HG02840 (cell line): ENCODE data around the gene USP3.

Experiments
- ATAC-seq: cut with Tn5 transposase; IDR thresholded peaks from one replicate; pipeline ENCODE4 v1.9.1; 2021; ENCODE audit warnings: mild to moderate bottlenecking, moderate library complexity, moderate number of reproducible peaks; ENCODE audit not compliant: unreplicated experiment, low FRiP score

Gene USP3, protein sequence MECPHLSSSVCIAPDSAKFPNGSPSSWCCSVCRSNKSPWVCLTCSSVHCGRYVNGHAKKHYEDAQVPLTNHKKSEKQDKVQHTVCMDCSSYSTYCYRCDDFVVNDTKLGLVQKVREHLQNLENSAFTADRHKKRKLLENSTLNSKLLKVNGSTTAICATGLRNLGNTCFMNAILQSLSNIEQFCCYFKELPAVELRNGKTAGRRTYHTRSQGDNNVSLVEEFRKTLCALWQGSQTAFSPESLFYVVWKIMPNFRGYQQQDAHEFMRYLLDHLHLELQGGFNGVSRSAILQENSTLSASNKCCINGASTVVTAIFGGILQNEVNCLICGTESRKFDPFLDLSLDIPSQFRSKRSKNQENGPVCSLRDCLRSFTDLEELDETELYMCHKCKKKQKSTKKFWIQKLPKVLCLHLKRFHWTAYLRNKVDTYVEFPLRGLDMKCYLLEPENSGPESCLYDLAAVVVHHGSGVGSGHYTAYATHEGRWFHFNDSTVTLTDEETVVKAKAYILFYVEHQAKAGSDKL

DNA sequence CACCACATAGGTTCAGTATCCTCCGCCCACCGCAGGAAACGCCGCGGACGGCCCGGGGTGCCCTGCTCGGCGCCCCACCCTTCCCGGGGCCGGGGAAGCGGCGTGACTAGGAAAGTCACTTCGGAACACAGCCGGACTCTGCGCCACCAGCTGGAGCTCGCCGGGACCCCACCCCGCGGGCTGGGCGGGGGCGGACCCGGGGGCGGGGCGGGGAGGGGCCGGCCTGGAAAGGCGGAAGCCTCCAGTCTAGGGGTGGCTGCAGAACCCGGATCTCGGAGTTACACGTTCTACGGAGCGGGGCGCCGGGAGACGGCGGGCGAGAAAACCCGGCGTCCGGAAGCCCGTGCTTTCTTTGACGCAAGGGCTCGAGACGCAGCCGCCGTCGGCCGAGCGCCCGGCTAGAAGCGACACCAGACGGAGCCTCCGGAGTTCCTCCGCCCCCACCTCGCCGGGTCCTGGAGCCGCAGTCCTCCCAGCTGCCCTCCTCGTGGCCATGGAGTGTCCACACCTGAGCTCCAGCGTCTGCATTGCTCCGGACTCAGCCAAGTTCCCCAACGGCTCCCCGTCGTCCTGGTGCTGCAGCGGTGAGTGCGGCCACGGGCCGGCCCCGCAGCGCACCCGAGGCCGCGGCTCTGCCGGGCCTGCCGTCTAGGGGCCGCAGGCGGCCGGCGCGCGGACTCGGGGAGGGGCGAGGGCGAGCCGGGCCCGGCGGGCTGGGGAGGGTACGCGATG lies at the start of gene USP3:
USP3 (plus strand) TSS at position 347 of the 732 bp plus-strand sequence; CDS start at position 494, 147 bp downstream.
- peak; percentile 46 for ATAC-seq

DNA sequence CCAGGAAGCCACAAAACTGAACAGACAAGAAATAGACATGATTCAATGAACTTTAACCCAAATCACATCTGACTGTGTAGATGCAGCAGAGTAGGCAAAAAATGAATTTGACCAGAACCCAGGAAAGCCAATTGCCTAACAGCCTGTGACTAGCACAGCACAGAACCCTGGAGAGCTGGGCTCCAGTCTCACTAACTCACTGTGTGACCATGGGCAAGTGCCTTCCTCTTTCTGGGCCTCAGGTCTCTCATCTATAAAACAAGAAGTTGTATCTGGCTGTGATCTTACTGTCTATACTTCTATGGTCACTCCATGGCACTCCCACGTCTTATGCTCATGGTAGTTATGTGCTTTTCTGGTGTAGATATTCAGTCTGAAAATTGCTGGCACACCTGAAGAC lies 48.1 kb upstream of the USP3 start:
- ATAC-seq, result no peak

DNA sequence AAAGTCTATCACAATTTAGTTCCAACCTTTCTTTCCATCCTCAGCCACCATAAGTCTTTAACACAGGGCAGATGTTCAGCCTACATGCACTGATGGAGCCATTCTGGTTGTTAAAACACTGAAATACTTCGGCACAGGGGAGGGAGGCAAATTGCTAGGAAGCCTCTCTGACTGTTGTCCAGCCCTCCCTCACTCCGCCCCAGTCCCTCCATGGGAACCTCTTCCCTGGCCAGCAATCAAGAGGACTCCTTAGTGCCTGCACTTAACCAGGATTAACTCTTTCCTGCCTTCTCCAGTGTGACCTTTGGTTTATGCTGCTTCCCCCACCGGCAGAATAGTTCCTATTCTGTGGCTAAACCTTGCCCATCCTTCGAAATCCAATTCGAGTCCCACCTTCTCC lies 47.0 kb upstream of the USP3 start:
- ATAC-seq, result no peak

DNA sequence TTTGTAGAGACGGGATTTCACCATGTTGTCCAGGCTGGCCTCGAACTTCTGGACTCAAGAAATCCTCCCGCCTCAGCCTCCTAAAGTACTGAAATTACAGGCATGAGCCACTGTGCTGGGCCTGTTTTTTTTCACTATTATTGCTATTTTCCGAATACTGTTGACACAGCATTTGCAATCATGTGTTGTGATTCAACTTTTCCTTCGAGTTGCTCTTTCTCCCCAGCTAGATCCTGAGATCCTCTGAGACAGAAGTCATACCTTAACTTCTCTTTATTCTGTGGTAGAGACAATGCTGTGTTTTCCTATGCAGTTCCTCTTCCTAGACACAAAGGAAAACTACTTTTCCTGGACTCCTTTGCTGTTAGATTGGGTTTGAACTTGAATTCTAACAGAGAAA lies 46.4 kb upstream of the USP3 start:
- no peak for ATAC-seq

DNA sequence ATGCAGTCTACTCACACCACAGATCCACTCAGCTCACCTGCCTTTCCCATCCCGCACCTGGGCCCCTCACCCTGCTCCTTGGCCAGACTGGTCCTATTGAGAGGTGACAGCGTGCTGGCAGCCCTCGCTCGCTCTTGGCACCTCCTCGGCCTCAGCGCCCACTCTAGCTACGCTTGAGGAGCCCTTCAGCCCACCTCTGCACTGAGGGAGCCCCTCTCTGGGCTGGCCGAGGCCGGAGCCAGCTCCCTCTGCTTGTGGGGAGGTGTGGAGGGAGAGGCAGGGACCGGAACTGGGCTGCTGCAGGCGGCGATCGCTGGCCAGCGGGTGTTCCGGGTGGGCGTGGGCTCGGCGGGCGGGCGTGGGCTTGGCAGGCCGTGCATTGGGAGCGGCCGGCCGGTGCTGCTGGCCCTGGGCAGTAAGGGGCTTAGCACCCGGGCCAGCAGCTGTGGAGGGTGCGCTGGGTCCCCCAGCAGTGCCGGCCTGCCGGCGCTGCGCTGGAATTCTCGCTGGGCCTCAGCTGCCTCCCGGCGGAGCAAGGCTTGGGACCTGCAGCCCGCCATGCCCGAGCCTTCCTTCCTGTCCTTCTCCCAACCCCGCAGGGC lies 45.5 kb upstream of the USP3 start:
- ATAC-seq, result no peak

GRCh38 chr15:63460210-63461155 lies 43.9 kb upstream of the USP3 start:
- ATAC-seq, result no peak

- ATAC-seq, result no peak
Observed at GRCh38 chr15:63461230-63461985, 43.0 kb upstream of the USP3 start.

GRCh38 chr15:63462088-63462487 lies 42.3 kb upstream of the USP3 start:
- ATAC-seq, result no peak

DNA sequence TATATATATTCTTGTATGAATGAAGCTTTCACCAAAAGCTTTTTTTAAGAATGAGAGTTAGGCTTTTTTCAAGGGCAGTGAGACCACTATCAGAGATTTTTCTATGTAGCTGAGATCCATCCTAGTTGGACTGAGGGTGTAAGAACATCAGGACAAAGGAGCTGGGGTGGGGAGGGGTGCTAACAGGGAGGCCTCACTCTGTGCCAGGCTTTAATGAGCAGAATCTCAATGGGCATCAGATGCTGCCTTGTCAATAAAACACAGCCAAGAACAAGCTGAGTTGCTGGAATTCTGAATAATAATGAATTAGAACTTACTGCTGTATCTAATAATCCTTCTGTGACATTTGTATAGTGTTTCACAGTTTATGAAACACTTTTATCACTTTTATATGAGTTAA lies 41.4 kb upstream of the USP3 start:
- no peak for ATAC-seq

- ATAC-seq, result no peak
Observed at GRCh38 chr15:63463793-63464192, 40.6 kb upstream of the USP3 start.

DNA sequence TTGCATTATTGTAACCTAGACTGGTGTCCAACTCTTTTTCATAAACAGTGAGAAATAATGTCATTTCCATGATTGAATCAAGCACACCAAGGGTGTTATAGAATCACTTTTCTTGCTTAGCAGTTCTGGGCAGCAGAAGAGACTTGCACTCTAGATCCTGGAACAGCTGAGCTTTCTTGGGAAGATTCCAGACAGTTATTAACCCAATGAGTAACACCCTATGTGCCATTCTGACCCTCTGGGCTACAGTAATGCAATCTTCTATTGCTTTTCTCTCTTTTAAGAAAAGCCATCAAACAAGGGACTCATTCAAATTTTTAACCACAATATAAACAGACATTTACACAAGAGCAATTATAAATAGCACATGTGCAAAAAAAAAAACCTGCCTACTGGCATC lies 39.3 kb upstream of the USP3 start:
- no peak for ATAC-seq

- ATAC-seq, result no peak
Observed at GRCh38 chr15:63466378-63467192, 37.8 kb upstream of the USP3 start.

GRCh38 chr15:63469190-63469589 lies 35.2 kb upstream of the USP3 start:
- ATAC-seq, result no peak

DNA sequence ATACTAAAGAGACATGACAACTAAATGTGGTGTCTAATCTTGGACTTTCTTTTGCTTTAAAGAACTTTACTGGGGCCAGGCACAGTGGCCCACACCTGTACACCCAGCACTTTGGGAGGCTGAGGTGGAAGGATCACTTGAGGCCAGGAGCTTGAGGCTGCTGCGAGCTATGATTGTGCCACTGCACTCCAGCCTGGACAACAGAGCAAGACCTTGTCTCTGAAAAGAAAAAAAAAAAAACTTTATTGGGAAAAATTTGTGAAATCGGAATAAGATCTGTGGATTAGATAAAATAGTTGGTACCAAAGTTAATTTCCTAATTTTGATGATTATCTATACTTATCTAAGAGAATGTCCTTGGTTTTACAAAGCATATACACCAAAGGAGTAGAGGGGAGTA lies 34.4 kb upstream of the USP3 start:
- no peak for ATAC-seq

DNA sequence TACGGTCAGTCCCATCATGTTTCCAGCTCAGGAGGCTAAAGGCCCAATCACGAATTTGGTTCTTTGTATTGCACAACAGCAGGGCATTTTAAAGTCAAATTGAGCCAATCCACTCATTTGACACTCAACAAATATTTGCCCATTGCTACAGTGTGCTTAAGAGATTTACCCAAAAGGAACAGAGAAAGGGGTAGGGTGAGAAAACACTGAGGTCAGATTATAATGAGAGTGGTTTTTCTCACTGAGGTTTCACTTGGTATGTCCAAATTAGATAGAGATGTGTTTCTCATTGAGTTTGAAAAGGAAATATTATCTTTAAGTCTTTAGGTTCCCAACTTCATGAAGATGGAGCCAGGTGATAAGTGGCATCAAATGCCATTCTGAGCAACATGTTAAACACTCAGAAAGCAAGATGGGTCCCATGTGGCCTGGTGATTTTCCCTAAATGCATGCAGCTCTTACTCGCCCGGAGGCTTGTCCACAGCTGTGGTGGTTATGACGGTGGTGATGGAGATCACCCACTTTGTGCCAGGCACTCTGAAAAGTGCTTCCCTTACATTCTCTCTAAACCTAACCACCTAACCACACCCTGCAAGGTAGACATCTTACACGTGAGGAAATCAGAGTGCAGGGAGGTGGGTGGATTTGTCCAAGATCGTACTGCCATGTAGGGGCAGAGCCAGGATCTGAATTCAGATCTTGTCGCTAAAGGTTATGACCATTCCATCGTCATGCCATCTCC lies 31.2 kb upstream of the USP3 start:
- peak; percentile 36 for ATAC-seq

GRCh38 chr15:63473749-63473998 lies 30.7 kb upstream of the USP3 start:
- ATAC-seq, result peak; percentile 9

GRCh38 chr15:63473999-63474809 lies 30.2 kb upstream of the USP3 start:
- peak; percentile 44 for ATAC-seq
